H7 (cell line): Measurements from ENCODE around the gene ZNF770. TPM values are rescaled to one million over a fixed set of nuclear protein-coding genes. Genes with fewer than 3 reads are reported as not detected.

Source experiments
- DNase-seq: peaks from one replicate; pipeline ENCODE4 v3.0.0; 2012
- H3K27me3 ChIP-seq: 2 replicates; pipeline ENCODE4 v1.6.0; 2011; ENCODE audit warnings: mild to moderate bottlenecking, low read length; ENCODE audit not compliant: control insufficient read depth, insufficient read depth
- H3K36me3 ChIP-seq: replicated peaks from 2 replicates; pipeline ENCODE4 v1.5.1; 2011; ENCODE audit warnings: low read length; ENCODE audit not compliant: control insufficient read depth, insufficient read depth
- H3K4me3 ChIP-seq: 2 replicates; pipeline ENCODE4 v1.5.1; 2011; ENCODE audit warnings: low read depth, mild to moderate bottlenecking, control low read depth, low read length, moderate library complexity; ENCODE audit not compliant: insufficient read depth
- total RNA-seq: library from RNA; depleted of rRNA; stranded (reverse); fragments of >200 nt; shearing (Covaris generic); gene quantifications from 2 replicates; pipeline ENCODE4 v1.2.3, GENCODE V29; 2014; rRNA removed

Gene ZNF770, protein sequence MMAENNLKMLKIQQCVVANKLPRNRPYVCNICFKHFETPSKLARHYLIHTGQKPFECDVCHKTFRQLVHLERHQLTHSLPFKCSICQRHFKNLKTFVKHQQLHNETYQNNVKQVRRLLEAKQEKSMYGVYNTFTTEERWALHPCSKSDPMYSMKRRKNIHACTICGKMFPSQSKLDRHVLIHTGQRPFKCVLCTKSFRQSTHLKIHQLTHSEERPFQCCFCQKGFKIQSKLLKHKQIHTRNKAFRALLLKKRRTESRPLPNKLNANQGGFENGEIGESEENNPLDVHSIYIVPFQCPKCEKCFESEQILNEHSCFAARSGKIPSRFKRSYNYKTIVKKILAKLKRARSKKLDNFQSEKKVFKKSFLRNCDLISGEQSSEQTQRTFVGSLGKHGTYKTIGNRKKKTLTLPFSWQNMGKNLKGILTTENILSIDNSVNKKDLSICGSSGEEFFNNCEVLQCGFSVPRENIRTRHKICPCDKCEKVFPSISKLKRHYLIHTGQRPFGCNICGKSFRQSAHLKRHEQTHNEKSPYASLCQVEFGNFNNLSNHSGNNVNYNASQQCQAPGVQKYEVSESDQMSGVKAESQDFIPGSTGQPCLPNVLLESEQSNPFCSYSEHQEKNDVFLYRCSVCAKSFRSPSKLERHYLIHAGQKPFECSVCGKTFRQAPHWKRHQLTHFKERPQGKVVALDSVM
- total RNA-seq, result 45.7 and 71.5 TPM in 2 replicates

DNA sequence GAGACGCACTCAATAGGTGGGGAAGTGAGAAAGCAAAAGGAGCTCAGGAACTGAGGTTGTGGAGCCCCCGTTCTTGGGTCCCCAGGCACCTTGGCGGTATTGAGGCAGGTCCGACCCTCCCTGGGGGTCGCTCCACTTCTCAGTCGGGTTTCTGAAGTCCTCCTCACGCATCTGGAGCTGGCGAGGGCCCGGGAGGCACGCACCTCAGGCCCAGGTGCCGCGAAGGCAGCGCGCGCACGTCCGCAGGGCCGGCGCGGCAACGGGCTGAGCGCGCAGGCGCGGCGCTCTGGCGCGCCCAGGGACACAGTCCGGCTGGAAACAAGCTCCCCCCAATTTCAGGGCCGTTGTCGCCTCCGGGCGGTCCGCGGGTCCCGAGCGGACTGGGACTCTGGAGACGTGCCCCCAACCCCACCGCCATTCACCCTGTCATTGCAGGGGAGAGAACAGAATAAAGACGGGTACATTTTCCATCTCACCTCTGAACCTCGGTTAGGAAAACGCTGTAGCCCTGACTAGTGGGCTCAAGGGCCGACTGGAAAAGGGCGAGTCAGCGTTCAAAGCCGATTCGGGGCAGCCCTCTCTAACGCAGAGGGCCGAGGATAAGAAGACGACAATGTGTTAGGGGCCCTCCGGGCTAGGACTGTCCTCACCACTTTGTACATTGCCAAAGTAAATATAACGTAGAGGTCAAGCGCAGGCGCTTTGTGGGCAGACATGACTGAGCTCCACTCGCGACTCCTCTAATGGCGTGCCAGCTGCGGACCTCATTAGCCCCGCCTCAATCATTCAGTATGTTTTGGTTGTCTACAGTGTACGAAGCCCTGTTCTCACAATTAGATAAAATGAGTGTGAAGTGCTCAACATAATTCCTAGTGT, at the start of gene ZNF770:
TSS of gene ZNF770 (minus strand) at position 261 of the 876 bp plus-strand sequence. CDS start 4,853 bp downstream, outside the sequence.
- Histone ChIP-seq H3K27me3 (no peaks in the 10 kb centered on the region), H3K4me3 (peak within 1 kb of the TSS; percentile 80), H3K36me3 (peaks cover 7% of the 10 kb centered on the region)
- peak; percentile 92 for DNase-seq

DNA sequence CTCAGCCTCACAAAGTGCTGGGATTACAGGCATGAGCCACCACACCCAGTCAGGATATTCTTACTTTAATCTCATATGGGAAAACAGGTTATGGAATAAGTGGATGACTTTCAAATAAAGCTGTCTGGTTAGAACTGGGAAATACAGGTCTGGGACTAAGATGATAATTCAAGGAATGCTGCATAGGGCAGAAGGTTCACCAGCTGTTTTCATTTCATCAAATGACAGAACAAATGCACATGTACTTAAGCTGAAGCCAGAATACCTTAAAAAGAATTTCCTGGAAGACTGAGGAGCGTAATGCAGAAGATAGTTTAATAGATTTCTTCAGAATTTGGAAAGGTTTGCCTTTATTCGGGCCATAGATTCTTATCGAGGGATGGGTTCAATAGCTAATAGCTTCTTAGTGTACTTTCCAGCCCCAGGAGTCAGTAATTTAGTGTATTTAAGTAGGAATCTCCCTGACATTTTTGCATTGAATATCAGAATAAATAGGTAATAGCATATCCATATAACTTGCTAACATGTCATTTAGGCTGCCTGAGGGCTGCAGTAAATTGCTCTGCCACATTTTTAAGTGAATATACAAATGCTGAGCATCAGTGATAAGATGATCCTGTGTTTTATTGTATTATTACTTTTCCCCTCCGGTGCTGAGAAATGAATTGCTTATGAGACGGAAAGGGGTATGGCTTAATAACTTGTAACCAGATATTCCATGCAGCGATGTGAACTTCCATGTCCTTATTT, 40.3 kb upstream of the ZNF770 start:
- H3K36me3 ChIP-seq, result no peaks in the 10 kb centered on the region
- no peaks in the 10 kb centered on the region for H3K27me3 ChIP-seq
- DNase-seq, result no peak
- no peak overlapping the region for H3K4me3 ChIP-seq

DNA sequence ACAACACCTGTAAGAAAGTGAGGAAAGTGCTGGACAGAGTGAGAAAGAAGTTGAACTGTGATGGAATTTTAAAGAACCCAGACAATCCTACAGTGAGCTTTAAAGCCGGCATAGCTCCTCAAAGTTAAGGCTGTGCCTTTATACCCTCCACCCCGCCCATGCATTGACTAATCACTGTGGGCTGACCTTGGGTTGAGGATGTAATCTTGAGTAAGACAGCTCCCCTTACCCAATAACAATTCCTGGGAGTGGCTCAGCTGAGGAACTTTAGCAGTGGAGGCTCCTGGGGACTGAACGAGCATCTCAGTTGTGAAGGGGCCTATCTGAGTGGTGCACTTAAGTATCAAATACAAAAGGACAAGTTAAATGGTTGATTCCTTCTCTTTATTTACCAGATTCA, 35.7 kb upstream of the ZNF770 start:
- peak; percentile 27 for DNase-seq
- H3K27me3 ChIP-seq, result no peaks in the 10 kb centered on the region

DNA sequence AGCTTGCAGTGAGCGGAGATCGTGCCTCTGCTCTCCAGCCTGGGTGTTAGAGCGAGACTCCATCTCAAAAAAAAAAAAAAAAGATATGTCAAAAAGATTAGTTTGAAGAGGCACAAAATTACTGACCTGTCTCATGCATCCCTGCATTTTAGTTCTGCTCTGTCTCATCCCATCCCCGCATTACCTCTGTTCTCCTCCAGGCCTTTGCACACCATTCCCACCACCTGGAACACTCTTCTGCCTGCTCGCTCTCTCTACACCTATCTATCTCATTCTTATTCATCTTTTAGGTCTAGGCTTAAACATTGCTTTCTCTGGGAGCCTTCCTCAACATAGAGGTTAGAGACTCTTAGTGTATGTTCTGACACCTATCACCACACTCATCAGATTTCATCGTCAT, 32.9 kb upstream of the ZNF770 start:
- no peaks in the 10 kb centered on the region for H3K36me3 ChIP-seq
- no peaks in the 10 kb centered on the region for H3K27me3 ChIP-seq
- no peak overlapping the region for H3K4me3 ChIP-seq
- no peak for DNase-seq

More for the DNA sequence above, 35.7 kb upstream of the ZNF770 start:
- Histone ChIP-seq H3K36me3 (no peaks in the 10 kb centered on the region), H3K4me3 (no peak overlapping the region)

DNA sequence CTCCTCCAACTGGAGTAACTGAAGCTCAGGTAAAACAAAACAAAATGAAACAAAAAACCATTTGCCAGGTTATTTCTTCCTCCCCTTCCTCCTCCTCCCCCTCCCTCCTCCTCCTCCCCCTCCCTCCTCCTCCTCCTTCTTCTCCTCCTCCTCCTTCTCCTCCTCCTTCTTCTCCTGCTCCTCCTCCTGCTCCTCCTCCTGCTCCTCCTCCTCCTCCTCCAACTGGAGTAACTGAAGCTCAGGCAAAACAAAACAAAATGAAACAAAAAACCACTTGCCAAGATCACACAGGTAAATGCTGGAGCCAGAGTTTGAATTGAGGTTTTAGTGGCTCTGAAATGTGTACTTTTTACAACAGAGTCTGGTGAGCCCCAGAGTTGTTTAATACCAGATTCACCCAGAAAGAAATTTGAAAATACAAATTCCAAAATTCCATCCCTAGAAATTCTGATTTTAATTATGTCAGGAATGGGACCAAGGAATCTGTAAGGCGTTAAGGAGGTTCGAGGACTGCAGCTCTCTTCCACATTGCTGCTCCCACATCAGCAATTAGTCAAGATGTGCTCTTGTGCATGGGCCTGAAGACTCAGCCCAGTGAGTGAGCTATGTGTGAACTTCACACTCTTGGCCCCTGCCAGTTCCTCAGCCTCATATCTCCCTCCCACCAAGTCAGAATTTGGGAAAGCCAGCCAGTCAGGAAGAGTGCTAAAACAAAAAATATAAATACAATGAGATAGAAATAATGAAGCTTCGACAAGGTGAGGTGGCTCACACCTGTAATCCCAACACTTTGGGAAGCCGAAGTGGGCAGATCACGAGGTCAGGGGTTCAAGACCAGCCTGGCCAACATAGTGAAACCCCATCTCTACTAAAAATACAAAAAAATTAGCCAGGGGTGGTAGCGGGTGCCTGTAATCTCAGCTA, 31.6 kb upstream of the ZNF770 start:
- H3K4me3 ChIP-seq, result no peak overlapping the region
- no peaks in the 10 kb centered on the region for H3K36me3 ChIP-seq
- DNase-seq, result peak; percentile 37
- H3K27me3 ChIP-seq, result no peaks in the 10 kb centered on the region

DNA sequence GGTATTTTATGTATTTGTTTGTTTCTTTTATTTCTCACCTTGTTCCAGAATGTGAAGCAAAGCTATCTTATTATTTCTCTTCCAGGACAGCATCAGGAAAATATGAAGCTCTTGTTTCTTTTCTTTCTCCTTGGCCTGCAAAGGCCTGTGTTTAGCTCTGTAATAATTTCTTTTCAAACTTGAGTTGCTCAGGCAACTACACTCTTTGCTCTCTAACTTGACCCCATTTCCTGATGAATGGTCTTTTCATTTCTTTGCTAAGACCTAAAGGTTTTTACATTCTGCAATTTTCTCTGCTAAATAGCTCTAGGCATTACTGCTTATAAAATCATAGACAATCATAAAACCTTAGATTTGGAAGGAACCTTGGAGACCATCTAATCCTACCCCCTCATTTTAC, 26.2 kb upstream of the ZNF770 start:
- Histone ChIP-seq H3K4me3 (no peak overlapping the region), H3K27me3 (no peaks in the 10 kb centered on the region), H3K36me3 (no peaks in the 10 kb centered on the region)
- no peak for DNase-seq

DNA sequence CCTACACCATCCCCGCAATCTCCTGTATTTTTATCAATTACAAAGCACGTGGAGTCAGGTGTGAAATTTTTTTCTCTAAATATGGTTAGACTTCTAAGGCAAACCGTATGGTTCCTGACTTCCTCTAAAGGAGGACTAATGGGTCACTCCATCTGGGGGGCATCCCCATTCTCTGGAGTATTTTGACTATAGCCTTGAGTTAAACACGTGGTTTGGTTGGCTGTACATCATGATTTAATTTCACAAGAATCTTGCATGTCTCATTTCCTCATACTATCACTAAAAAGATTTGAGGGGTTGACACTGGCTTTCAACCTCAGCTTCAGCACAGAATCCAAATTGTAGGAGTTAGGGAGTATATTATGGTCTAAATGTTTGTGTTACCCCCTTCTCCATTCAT, 25.3 kb upstream of the ZNF770 start:
- DNase-seq, result no peak
- Histone ChIP-seq H3K27me3 (no peaks in the 10 kb centered on the region), H3K36me3 (no peaks in the 10 kb centered on the region), H3K4me3 (no peak overlapping the region)

DNA sequence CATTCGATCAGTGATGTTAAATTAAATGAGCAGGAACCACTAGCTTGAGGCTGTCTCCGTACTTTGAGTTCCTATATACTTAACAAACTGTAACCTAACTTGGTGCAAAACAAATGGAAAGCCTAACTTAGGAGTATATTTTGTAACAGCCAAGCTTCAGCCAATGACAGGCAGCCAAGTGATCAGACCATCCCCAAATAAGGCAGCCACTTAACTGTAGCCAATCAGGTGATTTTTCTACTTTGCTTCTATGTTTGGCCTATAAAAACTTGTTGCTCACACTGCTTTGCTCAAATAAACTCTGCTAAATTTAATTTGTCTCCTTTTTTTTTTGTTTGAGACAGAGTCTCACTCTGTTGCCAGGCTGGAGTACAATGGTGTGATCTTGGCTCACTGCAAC, 19.3 kb upstream of the ZNF770 start:
- H3K27me3 ChIP-seq, result no peaks in the 10 kb centered on the region
- DNase-seq, result no peak

DNA sequence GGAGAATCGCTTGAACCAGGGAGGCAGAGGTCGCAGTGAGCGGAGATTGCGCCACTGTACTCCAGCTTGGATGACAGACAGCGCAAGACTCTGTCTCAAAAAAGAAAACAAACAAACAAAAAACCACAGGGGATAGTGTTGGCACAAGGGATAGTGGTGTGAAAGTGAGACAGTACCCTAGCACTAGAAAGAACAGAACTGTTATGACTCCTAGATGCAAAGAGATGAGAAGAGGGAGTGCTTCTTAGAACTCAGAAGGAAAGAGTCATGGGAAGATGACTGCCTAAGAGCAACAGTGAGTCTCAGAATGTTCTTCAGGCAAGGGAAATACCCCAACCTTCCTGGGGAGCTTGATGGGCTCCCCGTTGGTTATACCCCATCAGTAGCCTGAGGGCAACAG, 17.8 kb upstream of the ZNF770 start:
- no peaks in the 10 kb centered on the region for H3K36me3 ChIP-seq
- no peak for DNase-seq
- H3K4me3 ChIP-seq, result no peak overlapping the region
- no peaks in the 10 kb centered on the region for H3K27me3 ChIP-seq

More for the DNA sequence above, 19.3 kb upstream of the ZNF770 start:
- H3K36me3 ChIP-seq, result no peaks in the 10 kb centered on the region
- H3K4me3 ChIP-seq, result no peak overlapping the region

DNA sequence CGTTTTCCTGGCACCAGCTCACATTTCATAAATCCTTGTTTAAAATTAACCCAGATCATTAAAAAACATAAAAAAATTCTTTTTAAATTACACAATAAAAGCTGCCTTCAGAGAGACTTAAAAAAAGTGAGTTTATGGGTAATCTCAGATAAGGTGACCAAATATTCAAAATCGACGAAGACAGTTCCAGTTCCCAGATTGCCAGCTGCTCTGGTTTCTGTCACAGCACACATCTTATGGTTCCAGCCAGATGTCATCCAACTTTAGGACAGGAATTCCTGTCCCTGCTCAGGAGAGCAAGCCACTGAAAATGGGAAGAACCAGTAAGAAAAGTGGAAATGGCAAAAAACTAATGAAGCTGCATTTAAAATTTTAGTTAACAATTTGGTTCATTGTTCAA, 15.8 kb upstream of the ZNF770 start:
- H3K4me3 ChIP-seq, result no peak overlapping the region
- H3K36me3 ChIP-seq, result no peaks in the 10 kb centered on the region
- no peak for DNase-seq
- no peaks in the 10 kb centered on the region for H3K27me3 ChIP-seq

DNA sequence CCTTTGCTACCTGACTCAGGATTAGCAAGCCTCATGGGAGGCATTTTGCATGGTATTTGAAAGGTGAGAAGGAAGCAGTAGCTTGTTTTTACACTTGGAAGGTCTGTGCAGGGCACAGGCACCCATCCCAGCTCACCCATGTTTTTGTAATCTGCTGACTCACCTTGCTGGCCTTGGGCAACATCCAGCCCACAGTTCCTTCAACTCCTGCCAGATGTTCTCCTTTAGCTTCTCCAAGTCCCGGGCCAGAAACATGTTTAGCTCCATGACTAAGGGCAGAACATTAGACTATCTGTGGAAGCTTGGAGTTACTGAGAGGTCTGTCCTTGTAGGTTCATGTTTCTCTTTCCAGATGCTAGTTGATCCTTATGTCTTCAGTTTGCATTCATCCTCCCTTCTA, 12.4 kb upstream of the ZNF770 start:
- no peak for DNase-seq
- no peaks in the 10 kb centered on the region for H3K27me3 ChIP-seq
- no peaks in the 10 kb centered on the region for H3K36me3 ChIP-seq
- H3K4me3 ChIP-seq, result no peak overlapping the region

DNA sequence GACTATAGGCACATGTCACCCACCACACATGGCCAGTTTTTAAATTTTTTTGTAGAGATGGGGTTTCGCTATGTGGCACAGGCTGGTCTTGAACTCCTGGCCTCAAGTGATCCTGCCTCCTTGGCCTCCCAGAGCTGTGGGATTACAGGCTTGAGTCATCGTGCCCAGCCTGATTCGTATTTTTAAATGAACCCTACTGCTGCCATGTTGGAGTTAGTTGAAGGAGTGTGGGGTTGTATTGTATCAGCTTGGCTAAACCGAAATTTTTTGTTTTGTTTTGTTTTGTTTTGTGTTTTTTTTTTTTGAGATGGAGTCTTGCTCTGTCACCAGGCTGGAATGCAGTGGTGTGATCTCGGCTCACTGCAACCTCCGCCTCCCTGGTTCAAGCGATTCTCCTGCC, 11.8 kb upstream of the ZNF770 start:
- DNase-seq, result no peak
- Histone ChIP-seq H3K36me3 (no peaks in the 10 kb centered on the region), H3K27me3 (no peaks in the 10 kb centered on the region), H3K4me3 (no peak overlapping the region)

DNA sequence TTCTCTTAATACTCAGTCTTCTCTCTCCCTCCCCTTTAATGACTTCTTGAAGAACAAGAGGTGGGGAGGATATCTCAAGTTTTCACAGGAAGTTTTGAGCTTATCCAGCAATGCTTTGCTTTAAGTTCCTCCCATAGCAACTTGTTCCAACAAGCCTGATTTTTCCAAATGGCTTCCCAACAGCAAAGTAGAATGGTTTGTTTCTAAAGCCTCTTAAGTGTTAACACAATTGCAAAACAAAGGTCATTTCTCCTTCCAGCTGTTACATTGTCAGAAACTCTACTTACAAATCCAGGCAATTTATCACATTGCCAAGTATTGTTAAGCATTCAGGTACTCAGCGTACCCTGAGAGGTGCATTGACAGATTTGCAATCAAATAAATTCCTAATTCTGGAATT, 6.8 kb upstream of the ZNF770 start:
- Histone ChIP-seq H3K4me3 (no peak overlapping the region), H3K36me3 (no peaks in the 10 kb centered on the region), H3K27me3 (no peaks in the 10 kb centered on the region)
- no peak for DNase-seq
